GM13977 (cell line): ENCODE data around the gene COX19.
A peak's percentile ranks its signal among the peaks of the same experiment; 100 is the strongest.

ENCODE experiments used
- DNase-seq: peaks from one replicate; pipeline ENCODE4 v3.0.0; 2012; ENCODE audit warnings: low spot score
- CTCF ChIP-seq: IDR thresholded peaks from 2 replicates; pipeline ENCODE4 v1.5.1; 2012; ENCODE audit warnings: mild to moderate bottlenecking, control low read depth; ENCODE audit not compliant: insufficient read depth; ENCODE audit errors: extremely low read depth, missing control alignments
- in situ Hi-C: fragments of 300-500 bp; cut with MboI; formaldehyde crosslinking; loops from one replicate; pipeline ENCODE4 v1.12.0; 2022; ENCODE audit warnings: low sequenced_read_pairs, low pct_unique_long_range_greater_than_20kb, mixed read lengths, inconsistent platforms; ENCODE audit not compliant: unreplicated experiment

Gene COX19

DNA sequence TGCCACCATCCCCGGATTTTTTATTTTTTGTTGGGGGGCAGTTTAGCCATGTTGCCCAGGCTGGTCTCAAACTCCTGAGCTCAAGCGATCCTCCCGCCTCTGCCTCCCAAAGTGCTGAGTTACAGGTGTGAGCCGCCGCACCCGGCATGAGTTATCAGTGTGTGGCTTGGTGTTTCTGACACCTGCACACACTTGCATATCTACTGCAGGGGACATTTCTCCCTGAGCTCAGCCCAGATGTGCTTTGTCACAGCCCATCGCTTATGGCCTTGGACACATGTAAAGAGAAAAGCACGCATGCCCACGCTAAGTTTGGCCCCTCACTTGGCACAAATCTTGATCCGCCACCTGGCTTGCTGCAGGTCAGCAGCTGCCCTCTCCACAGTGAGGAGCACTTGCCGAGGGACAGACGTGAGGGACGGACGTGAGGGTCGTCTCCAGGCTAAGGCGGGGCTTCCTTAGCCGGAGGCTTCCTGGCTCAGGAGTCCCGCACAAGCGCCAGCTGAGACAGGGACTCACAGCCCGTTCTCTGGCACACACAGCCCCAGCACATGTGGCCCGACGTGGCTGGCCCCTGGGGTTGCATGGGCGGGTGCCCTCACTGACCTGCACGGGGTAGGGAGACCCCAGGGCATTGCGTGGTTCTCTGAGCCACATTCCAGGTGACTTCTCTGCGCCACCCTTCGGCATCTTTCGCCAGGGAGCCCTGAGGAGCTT lies 19.4 kb upstream of the COX19 start:
- in situ Hi-C loops, result loop anchor here (10.0 kb wide), 2 partner anchors 70 to 170 kb away; partner anchors contain the start of gene ZFAND2A
- DNase-seq, result no peak
- TF ChIP-seq CTCF, result no peak

GRCh38 chr7:992709-993607 lies 17.6 kb upstream of the COX19 start:
- peak; percentile 94 for DNase-seq
- TF ChIP-seq CTCF, result peak; percentile 100
- in situ Hi-C loops, result loop anchor here (10.0 kb wide), 2 partner anchors 72 to 172 kb away; partner anchors contain the start of gene ZFAND2A

DNA sequence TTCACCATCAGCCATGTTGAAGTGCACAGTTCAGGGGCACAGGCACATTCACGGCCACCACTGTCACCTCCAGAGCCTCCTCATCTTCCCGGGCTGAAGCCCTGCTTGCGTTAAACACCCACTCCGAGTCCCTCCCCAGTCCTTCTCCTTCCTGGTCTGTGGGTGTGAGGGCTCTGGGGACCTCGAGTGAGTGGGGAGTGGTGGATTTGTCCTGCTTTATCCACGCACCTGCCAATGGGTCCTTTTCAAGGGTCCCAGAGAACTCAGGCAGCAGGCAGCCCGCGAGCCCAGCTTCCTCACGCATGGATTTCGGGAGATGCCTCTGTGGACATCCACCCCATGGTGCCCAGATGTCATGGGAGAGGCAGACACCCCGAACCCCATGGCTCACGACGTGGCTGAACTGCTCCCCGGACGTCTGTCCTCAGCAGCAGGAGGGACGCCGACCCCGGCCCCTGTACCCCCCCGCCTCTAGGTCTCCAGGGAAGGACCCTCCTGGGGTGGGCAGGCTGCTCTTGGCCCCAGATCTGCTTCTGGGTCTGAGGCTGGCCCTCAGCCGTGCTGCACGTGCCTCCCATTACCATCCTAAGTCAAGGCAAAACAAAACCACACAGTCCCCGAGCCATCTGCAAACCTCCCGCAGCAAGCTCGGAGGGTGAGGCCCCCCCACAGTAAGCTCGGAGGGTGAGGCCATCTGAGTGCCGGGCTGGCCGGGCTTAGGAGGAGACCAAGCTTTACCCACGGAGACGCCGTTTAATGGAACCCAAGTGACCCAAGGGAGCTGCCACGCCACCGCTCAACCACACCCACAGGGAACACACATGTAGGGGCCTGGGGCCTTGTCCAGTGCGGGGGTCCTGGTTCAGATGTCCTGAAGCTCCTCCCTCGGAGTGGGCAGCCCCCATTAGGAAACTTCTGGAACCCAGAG lies 16.6 kb upstream of the COX19 start:
- in situ Hi-C loops, result loop anchor here (10.0 kb wide), 2 partner anchors 73 to 173 kb away; partner anchors contain the start of gene ZFAND2A
- no peak for DNase-seq

DNA sequence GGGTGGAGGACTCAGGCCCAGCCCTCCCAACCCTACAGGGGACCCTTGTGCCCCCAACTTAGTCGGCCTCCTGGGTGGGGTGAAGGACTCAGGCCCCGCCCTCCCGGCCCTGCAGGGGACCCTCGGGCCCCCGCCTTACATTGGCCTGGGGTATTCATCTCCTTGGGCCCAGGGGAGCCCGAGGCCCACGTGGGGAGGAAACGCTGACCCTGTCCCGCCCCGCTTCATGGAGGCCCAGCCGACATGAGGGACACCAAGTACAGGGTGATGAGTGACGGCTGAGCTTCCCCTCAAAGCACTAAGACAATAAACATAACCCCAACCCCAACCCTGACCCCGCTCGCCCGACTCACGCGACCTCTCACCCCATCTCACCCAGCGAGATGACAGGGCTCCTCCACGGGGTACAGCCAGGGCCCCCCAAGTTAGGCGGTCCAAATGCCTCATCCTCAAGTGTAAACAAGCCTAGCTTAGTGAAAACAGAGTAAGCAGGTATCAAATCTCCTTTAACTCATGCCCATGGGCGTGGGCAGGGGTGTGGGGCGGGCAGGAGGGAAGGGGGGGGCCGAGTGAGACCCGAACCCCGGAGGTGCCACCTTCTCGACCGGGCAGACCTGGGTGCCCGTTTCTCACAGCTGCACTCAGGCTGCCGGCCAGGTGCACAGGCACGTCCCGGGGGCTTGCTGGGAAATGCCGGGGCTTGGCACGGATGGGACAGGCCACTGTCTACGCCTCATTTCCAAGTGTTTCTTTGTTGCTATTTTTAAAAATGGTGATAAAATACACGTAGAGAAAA lies 15.8 kb upstream of the COX19 start:
- in situ Hi-C loops, result loop anchor here (10.0 kb wide), 2 partner anchors 74 to 174 kb away; partner anchors contain the start of gene ZFAND2A
- TF ChIP-seq CTCF, result no peak
- no peak for DNase-seq

More for the DNA sequence above, 16.6 kb upstream of the COX19 start:
- TF ChIP-seq CTCF, result no peak

DNA sequence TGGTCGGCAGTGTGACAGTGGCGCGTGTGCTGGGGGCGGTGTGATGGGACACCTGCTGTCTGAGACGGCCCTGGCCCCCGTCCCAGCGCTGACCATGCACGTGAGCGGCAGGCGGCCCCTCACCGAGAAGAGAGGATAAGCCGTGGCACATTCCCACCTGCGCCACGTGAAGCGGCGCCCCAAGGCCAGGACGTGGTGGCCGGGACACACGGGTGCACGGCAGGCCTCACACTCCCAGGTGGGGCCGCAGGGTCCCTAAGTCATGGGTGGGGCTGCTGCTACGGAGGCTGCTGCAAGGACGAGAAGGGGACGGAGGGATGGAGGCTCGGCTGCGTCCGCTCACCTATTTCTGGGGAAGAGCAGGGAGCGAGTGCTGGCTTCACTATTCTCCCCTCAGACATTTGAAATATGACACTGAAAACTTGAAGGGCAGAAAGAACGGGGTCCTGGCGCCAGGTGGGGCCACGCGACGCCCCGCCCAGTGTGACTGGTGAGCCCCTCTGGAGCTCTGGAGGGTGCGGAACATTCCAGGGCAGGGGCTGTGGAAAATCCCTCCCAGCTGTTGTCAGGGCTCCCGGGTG lies 15.1 kb upstream of the COX19 start:
- no peak for TF ChIP-seq CTCF
- in situ Hi-C loops, result loop anchor here (10.0 kb wide), 2 partner anchors 74 to 174 kb away; partner anchors contain the start of gene ZFAND2A
- no peak for DNase-seq
